GM19193 (cell line): ENCODE data around the gene LCN15.
A peak's percentile ranks its signal among the peaks of the same experiment; 100 is the strongest.

Experiments used
- POLR2A ChIP-seq: IDR thresholded peaks from 4 replicates; pipeline ENCODE4 v1.6.1; 2011; ENCODE audit not compliant: insufficient read depth, insufficient read length; ENCODE audit errors: extremely low read depth

LCN15 gene

DNA sequence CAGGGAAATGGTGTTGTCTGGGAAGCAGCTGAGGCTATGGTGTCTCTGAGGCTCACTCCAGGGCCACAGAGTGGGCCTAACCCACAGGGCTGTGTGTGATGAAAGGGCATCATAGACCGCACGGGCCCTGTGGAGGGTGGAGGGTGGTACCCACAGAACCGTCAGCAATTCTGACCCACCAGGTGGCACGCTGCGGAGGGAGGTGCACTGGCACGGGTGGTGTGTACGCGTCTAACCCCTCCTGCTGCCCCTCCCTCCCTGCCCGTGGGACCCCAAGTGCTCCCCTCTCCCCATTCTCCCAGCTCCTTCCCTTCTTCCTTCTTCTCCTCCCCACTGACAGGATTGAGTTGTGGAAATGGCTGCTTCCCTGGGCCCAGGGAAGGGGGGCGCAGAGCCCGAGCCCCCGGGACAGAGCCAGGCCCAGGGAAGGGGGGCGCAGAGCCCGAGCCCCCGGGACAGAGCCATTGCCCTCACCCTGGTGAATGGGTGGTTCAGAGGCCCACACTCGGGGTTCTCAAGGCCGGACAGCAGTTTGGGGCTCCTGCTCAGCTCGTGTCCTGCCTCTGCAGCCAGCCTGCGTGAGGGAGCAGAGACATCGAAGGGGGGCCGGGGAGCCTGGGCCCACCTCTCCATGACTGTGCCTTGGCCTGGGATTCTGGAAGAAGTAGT lies 28.4 kb downstream of the LCN15 start:
- no peak for TF ChIP-seq POLR2A

DNA sequence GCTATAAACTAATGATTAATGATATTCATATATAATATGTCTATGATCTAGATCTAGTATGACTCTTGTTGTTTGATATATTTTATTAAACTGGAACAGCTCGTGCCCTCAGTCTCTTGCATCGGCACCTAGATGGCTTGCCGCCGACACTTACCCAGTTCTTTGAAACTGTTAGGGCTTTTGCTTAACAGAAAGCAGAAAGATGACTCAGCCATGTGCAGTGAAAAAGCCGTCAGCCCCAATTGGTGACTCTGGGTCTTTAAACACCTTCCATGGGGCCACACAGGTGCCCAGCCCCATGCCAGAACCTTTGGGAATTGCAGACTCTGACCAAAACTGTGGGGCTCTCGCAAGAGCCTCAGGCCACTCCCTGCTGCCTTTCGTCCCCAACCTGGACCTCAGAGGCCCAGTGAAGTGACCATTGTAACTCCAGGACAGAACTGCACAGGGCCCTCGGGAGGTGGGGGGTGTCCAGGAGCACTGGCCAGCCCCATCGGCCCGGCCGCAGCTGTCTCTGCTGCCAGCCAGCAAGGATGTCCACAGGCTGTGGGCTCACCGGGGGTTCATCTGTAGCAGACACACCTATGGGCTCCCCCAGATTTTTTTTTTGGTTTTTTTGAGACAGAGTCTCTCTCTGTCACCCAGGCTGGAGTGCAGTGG lies 29.4 kb downstream of the LCN15 start:
- TF ChIP-seq POLR2A = no peak

DNA sequence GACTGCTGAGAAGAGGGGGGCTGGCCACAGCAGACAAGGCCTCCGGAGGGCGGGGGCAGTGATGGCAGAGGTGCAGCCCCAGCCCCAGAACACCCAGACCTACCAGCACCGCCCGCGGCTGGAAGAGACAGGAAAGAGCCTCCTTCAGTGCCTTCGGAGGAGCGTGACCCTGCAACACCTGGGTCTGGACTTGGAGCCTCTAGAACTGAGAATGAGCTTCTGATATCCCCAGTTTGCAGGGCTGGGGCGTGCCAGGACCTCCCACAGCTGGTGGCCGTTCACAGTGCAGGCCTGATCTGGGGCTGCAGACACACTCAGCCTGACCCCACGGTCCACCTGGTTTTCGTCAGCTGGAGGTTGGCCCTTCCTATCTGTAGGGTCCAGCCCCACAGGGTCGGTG lies 30.7 kb downstream of the LCN15 start:
- TF ChIP-seq POLR2A = no peak

DNA sequence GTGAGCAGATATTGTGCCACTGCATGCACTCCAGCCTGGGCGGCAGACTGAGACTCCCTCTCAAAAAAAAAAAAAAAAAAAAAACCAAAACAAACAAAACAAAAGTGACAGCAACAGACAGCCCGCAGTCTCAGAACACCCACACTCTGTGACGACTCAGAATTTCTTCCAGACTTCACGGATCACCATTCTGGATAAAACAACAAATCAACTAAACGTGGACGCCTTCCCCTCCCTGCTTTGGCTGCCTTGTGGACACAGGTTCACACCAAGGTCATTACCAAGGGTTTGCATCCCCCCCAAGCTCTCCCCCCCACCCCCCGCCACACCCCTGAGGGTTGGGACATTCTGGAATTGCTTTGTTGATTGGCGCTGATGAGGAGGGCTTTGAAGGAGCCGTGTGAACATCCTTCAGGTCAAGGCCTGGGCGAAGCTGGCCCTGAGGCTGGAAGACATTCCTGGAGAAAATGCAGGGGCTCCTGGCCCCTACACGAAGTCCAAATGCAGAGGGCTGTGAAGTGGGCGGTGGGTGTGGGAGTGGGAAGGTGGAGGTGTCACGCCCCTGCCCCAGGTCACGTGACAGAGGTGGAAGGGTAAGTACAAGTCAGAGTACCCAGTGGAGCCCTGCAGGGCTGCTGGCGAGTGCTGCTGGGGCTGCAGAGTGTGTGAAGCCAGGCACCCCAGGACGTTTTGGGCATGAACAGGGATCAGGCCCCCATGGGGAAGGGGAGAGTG lies 31.7 kb downstream of the LCN15 start:
- TF ChIP-seq POLR2A = no peak

DNA sequence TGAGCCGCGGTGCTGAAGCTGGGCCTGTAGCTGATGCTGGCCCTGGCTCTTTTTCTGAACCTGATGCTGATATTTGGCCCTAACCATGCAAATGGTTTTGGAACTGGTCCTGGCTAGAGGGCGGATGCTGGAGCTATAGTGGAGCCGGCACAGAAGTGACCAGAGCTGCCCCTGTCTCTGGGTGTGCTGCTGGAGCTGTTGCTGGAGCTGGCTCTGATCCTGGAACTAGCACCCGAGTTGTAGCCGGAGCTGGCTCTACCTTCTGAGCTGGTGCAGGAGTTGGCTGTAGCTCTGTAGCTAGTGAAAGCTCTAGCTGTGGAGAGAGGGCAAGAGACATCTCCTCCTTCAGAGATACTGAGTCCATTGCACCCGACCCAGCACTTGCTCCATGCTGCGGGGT lies 34.4 kb downstream of the LCN15 start:
- TF ChIP-seq POLR2A = no peak

DNA sequence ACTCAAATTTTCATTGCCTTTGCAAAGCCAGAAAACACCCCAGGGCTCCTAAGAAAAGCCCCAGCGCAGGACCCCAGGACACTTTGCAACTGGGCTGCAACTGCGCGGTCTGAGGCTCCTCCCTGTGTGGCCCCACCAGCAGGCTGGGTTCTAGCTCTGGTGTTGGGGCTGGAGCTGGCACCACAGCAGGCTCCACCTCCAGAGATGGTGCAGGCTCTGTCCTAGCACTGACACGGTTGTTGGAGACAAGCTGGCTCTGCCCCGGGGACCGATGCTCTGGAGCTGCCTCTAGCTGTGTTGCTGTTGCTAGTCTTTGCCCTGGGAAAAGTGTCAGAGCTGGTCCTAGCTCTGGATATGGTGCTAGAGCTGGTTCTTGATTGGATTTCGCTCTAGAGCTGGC lies 35.2 kb downstream of the LCN15 start:
- no peak for TF ChIP-seq POLR2A

DNA sequence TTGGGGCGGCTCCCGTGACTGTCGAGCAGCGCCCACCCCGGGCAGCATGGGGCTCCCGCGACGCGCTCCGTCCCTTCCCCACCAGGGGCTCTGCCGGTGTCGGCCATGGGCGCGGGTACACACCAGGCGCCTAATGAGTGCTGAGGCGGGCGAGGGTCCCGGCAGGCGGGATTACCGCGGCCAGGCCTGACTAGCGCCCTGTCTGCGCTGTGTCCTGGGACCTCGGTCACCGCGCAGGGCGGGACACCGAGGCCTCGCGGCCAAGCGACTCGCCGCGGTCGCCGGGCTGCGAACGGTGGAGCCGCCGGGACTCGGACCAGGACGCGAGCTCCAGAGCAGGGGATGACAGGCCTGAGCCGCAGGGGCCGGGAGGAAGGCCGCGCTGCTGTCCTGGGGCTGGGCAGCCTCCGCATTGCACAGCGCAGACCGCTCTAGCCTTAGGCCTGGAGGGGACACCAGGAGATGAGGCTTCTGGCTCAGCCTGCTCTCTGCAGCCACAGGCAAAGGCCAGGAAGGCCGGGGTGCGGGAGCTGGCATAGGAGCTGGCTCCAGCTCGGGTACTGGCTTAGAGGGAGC lies 35.7 kb downstream of the LCN15 start:
- TF ChIP-seq POLR2A = no peak

DNA sequence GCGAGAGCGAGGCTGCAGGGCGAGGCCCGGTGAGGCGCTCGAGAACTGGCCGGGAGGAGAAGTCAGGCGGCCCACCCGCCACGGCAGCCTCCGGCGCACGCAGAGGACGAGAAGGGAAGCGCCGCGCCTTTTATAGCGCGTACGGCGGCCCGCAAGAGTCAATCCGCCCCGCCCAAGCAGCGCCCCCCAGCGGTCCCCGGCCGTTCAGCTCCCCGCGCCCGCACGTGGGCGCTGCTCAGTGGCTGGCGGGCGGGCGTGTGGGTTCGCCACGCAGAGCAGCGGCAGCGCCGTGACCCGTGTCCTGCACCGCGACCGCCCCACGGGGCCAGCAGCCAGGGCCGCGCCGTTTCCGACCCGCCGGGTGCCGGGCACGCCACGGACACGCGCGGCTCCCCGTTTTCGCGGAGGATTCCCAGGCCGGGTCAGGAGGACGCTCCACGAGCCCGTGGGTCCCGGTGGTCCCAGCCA lies 36.2 kb downstream of the LCN15 start:
- TF ChIP-seq POLR2A = peak; percentile 100

DNA sequence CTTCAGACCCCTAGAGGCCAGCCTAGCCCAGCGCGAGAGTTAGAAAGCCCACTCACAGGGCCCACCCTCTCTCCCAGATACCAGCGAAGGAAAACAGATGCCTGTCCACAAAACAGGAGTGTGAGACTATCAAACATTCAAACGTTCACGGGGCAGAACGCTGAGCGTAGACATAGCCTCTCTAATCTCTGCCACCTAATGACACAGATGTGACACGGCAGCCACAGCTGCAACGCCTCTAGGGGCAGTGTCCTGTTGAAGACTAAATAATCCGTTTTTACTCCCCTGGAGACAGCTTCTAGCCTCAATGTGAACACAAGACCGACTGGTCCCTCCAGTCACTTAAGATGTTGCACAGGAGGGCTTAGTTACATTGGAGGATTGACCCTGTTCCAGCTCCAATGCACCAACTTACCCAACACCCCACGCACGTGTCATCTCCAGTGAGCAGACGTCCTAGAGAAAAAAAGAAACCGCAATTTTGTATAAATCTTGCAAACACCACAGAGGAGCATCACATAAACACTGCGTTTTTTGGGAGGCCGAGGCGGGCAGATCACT lies 37.6 kb downstream of the LCN15 start:
- no peak for TF ChIP-seq POLR2A

DNA sequence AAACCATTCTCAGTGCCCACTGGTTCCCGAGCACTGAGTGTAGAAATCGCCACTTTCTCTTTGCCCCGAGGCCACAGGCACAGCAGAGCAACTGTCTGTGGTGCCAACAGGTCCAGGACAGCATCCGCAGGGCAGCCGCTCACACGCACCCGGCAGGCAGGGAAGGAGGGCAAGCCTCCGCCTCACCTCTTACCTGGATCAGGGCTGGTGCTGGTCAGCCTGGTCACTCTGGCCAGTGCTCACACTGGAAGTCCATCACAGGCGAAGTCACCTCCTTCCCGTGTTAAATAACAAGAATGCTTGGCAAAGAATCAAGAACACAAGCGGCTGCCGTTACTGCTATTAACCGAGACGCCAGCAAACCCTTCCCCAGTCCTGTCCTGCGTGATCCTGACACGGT lies 38.2 kb downstream of the LCN15 start:
- TF ChIP-seq POLR2A = no peak

DNA sequence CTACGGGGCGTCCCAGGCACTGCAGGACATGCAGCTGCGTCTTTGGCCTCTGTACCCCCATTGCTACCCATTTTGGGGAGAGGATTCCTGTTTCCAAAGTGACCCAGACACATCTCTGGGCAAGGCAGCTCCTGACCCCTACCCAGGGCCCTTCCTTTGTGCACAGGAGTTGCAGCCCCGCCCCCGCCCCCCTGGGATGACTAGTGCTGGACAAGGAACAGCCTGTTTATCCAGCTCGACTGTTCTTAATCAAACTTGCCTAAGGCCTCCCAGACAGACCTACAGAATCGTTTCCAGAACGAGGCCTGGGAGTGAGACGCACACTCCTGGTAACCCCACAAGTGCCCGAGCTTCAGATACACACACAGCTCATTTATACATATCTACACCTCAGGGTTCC lies 38.7 kb downstream of the LCN15 start:
- TF ChIP-seq POLR2A = no peak

DNA sequence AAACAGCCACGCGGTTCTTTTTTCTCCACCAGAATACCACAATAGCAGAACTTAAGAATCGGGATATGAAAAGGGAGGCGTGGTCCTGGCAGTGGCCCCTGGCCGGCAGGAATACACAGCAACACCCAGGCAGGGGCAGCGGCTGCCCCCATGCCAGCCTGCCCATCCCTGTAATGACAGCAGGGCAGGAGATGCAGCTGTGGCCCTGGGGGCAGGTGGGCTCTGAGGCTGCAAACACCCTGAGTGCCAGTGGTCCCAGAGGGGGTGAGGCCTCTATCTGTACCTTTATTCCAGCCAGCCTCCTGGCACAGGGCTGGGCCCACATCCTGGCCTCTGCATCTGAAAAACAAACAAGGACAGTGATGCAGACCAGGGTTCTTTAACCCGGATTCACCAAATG lies 39.5 kb downstream of the LCN15 start:
- no peak for TF ChIP-seq POLR2A

DNA sequence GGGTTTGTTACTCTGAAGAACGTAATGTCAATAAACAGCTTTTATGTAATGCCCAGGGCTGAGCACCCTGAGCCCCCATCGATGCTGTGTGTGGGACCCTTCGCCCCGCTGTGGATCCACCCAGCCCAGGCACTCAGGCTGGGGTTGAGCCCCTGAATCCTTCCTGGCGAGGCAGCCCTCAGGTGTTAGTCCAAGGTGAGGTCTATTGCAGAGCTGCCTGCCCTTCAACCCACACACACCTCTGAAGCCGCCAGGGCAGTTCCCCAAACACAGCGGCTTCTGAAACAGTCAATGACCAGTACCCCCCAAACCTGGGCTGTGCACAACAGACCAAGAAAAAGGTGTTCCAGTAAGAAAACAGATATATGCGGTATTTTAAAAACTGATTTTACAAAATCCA lies 40.3 kb downstream of the LCN15 start:
- no peak for TF ChIP-seq POLR2A

DNA sequence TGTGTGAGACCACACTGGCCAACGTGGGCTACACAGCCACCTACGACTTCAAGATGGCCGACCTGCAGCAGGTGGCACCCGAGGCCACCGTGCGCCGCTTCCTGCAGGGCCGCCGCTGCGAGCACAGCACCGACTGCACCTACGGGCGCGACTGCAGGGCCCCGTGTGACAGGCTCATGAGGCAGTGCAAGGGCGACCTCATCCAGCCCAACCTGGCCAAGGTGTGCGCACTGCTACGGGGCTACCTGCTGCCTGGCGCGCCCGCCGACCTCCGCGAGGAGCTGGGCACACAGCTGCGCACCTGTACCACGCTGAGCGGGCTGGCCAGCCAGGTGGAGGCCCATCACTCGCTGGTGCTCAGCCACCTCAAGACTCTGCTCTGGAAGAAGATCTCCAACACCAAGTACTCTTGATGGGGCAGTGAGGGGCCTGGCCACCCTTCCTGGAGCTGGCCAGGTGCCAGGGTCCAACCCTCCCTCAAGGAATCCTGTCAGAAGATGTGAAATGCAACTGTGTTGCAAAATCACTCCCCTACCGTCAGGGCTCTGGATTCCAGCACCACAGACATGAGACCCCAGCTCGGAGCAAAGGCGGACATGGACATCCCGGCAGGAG lies 40.8 kb downstream of the LCN15 start:
- peak; percentile 46 for TF ChIP-seq POLR2A

DNA sequence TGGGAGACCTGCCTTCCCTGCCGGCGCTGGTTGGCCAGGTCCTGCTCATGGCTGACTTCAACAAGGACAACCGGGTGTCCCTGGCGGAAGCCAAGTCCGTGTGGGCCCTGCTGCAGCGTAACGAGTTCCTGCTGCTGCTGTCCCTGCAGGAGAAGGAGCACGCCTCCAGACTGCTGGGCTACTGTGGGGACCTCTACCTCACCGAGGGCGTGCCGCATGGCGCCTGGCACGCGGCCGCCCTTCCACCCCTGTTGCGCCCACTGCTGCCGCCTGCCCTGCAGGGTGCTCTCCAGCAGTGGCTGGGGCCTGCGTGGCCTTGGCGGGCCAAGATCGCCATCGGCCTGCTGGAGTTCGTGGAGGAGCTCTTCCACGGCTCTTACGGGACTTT lies 41.4 kb downstream of the LCN15 start:
- TF ChIP-seq POLR2A = no peak
